HepG2 (cell line): ENCODE data around the gene ENG. TPM values are rescaled to one million over a fixed set of nuclear protein-coding genes. Genes with fewer than 3 reads are reported as not detected.

Experiments used
- ATAC-seq: fragments of 200-7000 bp; cut with Tn5 transposase; 3 replicates; pipeline ENCODE4 v1.9.1; 2020; ENCODE audit warnings: mild to moderate bottlenecking, moderate library complexity
- BruUV-seq: library from RNA; stranded (reverse); fragments of 400-500 nt; replicated peaks from 2 replicates; lab custom pipeline; 2021; lab: Mats Ljungman, UMichigan
- CTCF ChIA-PET: fragments of 300-600 bp; formaldehyde crosslinking; extraction: SDS; loops from one replicate; lab custom pipeline; 2021; ENCODE audit warnings: low total read pairs, inconsistent platforms, low intra/inter-chr PET ratio; lab: Yijun Ruan, JAX
- POLR2A ChIA-PET: fragments of 350-600 bp; sonication (Branson Sonifier 250); formaldehyde crosslinking; loops from one replicate; lab custom pipeline; 2020; ENCODE audit warnings: antibody characterized with exemption, inconsistent platforms; lab: Yijun Ruan, JAX
- DNase-seq: peaks from one replicate; pipeline ENCODE4 v3.0.0-alpha.2; 2015; ENCODE audit warnings: low spot score
- FAIRE-seq: peaks from 3 replicates; lab custom pipeline; 2011; peaks lifted over from hg19 to GRCh38; lab: Jason Lieb, UNC
- H2AFZ ChIP-seq: one replicate; pipeline ENCODE4 v1.6.1; 2011; ENCODE audit warnings: low read length, inconsistent platforms
- H3K27ac ChIP-seq: fragments of 300-600 bp; 3 replicates; pipeline ENCODE4 v1.8.0; 2011; ENCODE audit warnings: mixed run types, mild to moderate bottlenecking, mixed read lengths, low read length, inconsistent platforms; ENCODE audit not compliant: insufficient read depth; ENCODE audit errors: extremely low read length
- H3K27me3 ChIP-seq, 2 experiments: fragments of 200-600 bp in 1 of 2; 2 replicates in 1 of 2; 3 replicates in 1 of 2; pipeline versions ENCODE4 v1.6.0 to v1.8.0; 2011; ENCODE audit warnings: low read length in 2 of 2, mild to moderate bottlenecking in 2 of 2, moderate library complexity in 2 of 2, inconsistent platforms in 1 of 2; ENCODE audit not compliant: insufficient read depth in 2 of 2, control insufficient read depth in 1 of 2
- H3K36me3 ChIP-seq, 2 experiments: fragments of 200-600 bp in 1 of 2; replicated peaks in 1 of 2; 2 replicates in 1 of 2; 3 replicates in 1 of 2; pipeline versions ENCODE4 v1.5.1 to v1.8.0; 2011; ENCODE audit warnings: low read length in 2 of 2, inconsistent platforms in 1 of 2; ENCODE audit not compliant: insufficient read depth in 2 of 2, control insufficient read depth in 1 of 2
- H3K4me1 ChIP-seq: 2 replicates; pipeline ENCODE4 v1.5.1; 2012; ENCODE audit warnings: low read length, inconsistent platforms; ENCODE audit not compliant: insufficient read depth
- H3K4me2 ChIP-seq: 2 replicates; pipeline ENCODE4 v1.6.0; 2011; ENCODE audit warnings: low read depth, low read length, inconsistent platforms
- H3K4me3 ChIP-seq, 3 experiments: fragments of 200-600 bp in 1 of 3; sonication (generic), shearing (Covaris generic) in 1 of 3; replicated peaks in 1 of 3; 2 replicates each; pipeline ENCODE4 v1.5.1; 2011 to 2016; ENCODE audit warnings: low read length in 3 of 3, inconsistent platforms in 2 of 3, low read depth in 2 of 3, mild to moderate bottlenecking in 2 of 3, control low read depth in 1 of 3, mixed read lengths in 1 of 3; ENCODE audit not compliant: insufficient read depth in 1 of 3
- H3K79me2 ChIP-seq: one replicate; pipeline ENCODE4 v1.6.1; 2011; ENCODE audit warnings: low read length, inconsistent platforms; ENCODE audit not compliant: insufficient read depth
- H3K9ac ChIP-seq: 2 replicates; pipeline ENCODE4 v1.6.0; 2011; ENCODE audit warnings: mild to moderate bottlenecking, low read depth, low read length, inconsistent platforms; ENCODE audit not compliant: insufficient read depth
- H3K9me3 ChIP-seq: 2 replicates; pipeline ENCODE4 v1.5.1; 2012; ENCODE audit warnings: mild to moderate bottlenecking, low read length
- H4K20me1 ChIP-seq: 2 replicates; pipeline ENCODE4 v1.6.0; 2011; ENCODE audit warnings: inconsistent platforms, mild to moderate bottlenecking, low read length, moderate library complexity; ENCODE audit not compliant: insufficient read depth
- E2F2 ChIP-seq: sonication (generic); formaldehyde crosslinking; IDR thresholded peaks from 2 replicates; pipeline ENCODE4 v1.4.0; 2020; ENCODE audit warnings: missing genetic modification reagents, borderline replicate concordance
- ETS1 ChIP-seq: sonication (generic); formaldehyde crosslinking; IDR thresholded peaks from 2 replicates; pipeline ENCODE4 v1.4.0; 2020; ENCODE audit warnings: missing genetic modification reagents
- FOSL1 ChIP-seq: sonication (generic); formaldehyde crosslinking; IDR thresholded peaks from 2 replicates; pipeline ENCODE4 v1.9.0; 2021; ENCODE audit warnings: missing genetic modification reagents, borderline replicate concordance
- KLF12 ChIP-seq: sonication (generic); formaldehyde crosslinking; IDR thresholded peaks from 2 replicates; pipeline ENCODE4 v1.4.0; 2020; ENCODE audit warnings: missing genetic modification reagents, borderline replicate concordance
- KLF15 ChIP-seq: sonication (generic); formaldehyde crosslinking; IDR thresholded peaks from 2 replicates; pipeline ENCODE4 v1.8.1; 2023; ENCODE audit warnings: borderline replicate concordance, mild to moderate bottlenecking, inconsistent platforms, missing genetic modification reagents, mixed read lengths
- MTF2 ChIP-seq: sonication (generic); formaldehyde crosslinking; IDR thresholded peaks from 2 replicates; pipeline ENCODE4 v1.5.0; 2020; ENCODE audit warnings: missing genetic modification reagents, borderline replicate concordance
- MYNN ChIP-seq: sonication (generic); formaldehyde crosslinking; IDR thresholded peaks from 2 replicates; pipeline ENCODE4 v1.4.0; 2020; ENCODE audit warnings: mild to moderate bottlenecking, low read depth, missing genetic modification reagents
- SMAD1 ChIP-seq: sonication (generic); formaldehyde crosslinking; IDR thresholded peaks from 2 replicates; pipeline ENCODE4 v1.4.0; 2020; ENCODE audit warnings: missing genetic modification reagents, low read depth, mild to moderate bottlenecking, borderline replicate concordance
- THAP8 ChIP-seq: sonication (generic); formaldehyde crosslinking; IDR thresholded peaks from 2 replicates; pipeline ENCODE4 v1.5.1; 2020; ENCODE audit warnings: missing genetic modification reagents, mild to moderate bottlenecking, borderline replicate concordance
- TSC22D2 ChIP-seq: sonication (generic); formaldehyde crosslinking; IDR thresholded peaks from 2 replicates; pipeline ENCODE4 v1.5.1; 2020; ENCODE audit warnings: missing genetic modification reagents, mild to moderate bottlenecking, borderline replicate concordance
- ZNF282 ChIP-seq: fragments of 450-650 bp; IDR thresholded peaks from 2 replicates; pipeline ENCODE4 v1.6.1; 2018; ENCODE audit not compliant: partially characterized antibody
- ZNF33B ChIP-seq: sonication (generic); formaldehyde crosslinking; IDR thresholded peaks from 2 replicates; pipeline ENCODE4 v1.5.1; 2020; ENCODE audit warnings: mild to moderate bottlenecking, missing genetic modification reagents
- ZNF354B ChIP-seq: sonication (generic); formaldehyde crosslinking; IDR thresholded peaks from 2 replicates; pipeline ENCODE4 v1.8.0; 2022; ENCODE audit warnings: mild to moderate bottlenecking, missing genetic modification reagents
- ZNF563 ChIP-seq: sonication (generic); formaldehyde crosslinking; IDR thresholded peaks from 2 replicates; pipeline ENCODE4 v1.8.0; 2022; ENCODE audit warnings: mild to moderate bottlenecking, moderate library complexity, missing genetic modification reagents
- WGBS: methylation state at CpG from one replicate; pipeline ENCODE4 v1.1.6; 2017; ENCODE audit warnings: low lambda C conversion rate; 5-methylcytosine and 5-hydroxymethylcytosine counted together
- in situ Hi-C: cut with HindIII; loops from 2 replicates; pipeline ENCODE4 v1.10.0; 2017; ENCODE audit warnings: low pct_unique_long_range_greater_than_20kb; ENCODE audit not compliant: extremely low pct_ligation_motif_present
- intact Hi-C: fragments of 100-400 bp; cut with micrococcal nuclease; formaldehyde crosslinking; loops from one replicate; pipeline ENCODE4 v1.10.0; 2022; ENCODE audit not compliant: unreplicated experiment
- polyA plus RNA-seq, 8 experiments: library from polyadenylated mRNA; depleted of rRNA in 3 of 8; stranded (reverse) in 7 of 8; unstranded in 1 of 8; fragments of >200 nt; fragmentation: Illumina TruSeq in 4 of 8; extraction: Trizol in 4 of 8; gene quantifications; 2 replicates each; pipeline versions ENCODE4 v1.2.1 to v1.2.3, GENCODE V29; 2011 to 2016; ENCODE audit warnings: low read depth in 4 of 8, missing spikeins in 1 of 8, mixed read lengths in 1 of 8; ENCODE audit not compliant: insufficient read depth in 1 of 8
- total RNA-seq, 5 experiments: library from RNA; depleted of rRNA; stranded (reverse); fragments of >200 nt; fragmentation: Illumina TruSeq; extraction: Trizol; gene quantifications; 2 replicates each; pipeline ENCODE4 v1.2.3, GENCODE V29; 2016; ENCODE audit warnings: low read depth in 1 of 5

Gene ENG
- total and polyA plus RNA-seq, 2 of the 13 experiments (the other 11 are each of a cell fraction or from before 2014, with no cell fraction given): 0.02 to 1.1 TPM

- in situ Hi-C loops: no loop called here
- WGBS: 59% methylated on average over 7 of the region's 7 CpGs
Measured at GRCh38 chr9:127832248-127832647, 22.2 kb downstream of the ENG start.

More at GRCh38 chr9:127832248-127832647, 22.2 kb downstream of the ENG start:
- Histone ChIP-seq H3K4me3 (no peak overlapping the region), H3K9me3 (no peaks in the 10 kb centered on the region), H3K4me2 (no peak overlapping the region), H3K9ac (no peak overlapping the region), H3K27me3 (no peaks in the 10 kb centered on the region; a peak in 1 of 5 replicates), H3K4me1 (peaks cover 35% of the 10 kb centered on the region), H3K79me2 (no peaks in the 10 kb centered on the region), H3K36me3 (no peaks in the 10 kb centered on the region), H2AFZ (no peak overlapping the region), H4K20me1 (no peaks in the 10 kb centered on the region), H3K27ac (no peak overlapping the region)
- no peak for ATAC-seq
- no peak for FAIRE-seq
- intact Hi-C loops: no loop called here
- BruUV-seq: no TSS peak
- ChIA-PET CTCF (no interaction called here), POLR2A (no interaction called here)
- no peak for TF ChIP-seq ZNF282
- no peak for TF ChIP-seq KLF12 (CRISPR knock-in tag)
- TF ChIP-seq MYNN (CRISPR knock-in tag): no peak
- TF ChIP-seq KLF15 (CRISPR knock-in tag): no peak
- no peak for TF ChIP-seq ZNF563 (CRISPR knock-in tag)
- TF ChIP-seq THAP8 (CRISPR knock-in tag): no peak
- TF ChIP-seq SMAD1: no peak
- TF ChIP-seq TSC22D2 (CRISPR knock-in tag): no peak
- no peak for TF ChIP-seq E2F2 (CRISPR knock-in tag)
- no peak for TF ChIP-seq ZNF33B (CRISPR knock-in tag)
- TF ChIP-seq MTF2 (CRISPR knock-in tag): no peak
- no peak for TF ChIP-seq ZNF354B (CRISPR knock-in tag)
- TF ChIP-seq FOSL1: no peak
- TF ChIP-seq ETS1: no peak
- no peak for DNase-seq
